ENCODE measurements around the gene PARM1.

The PARM1 gene

GRCh38 chr4:74996996-74997395 is 64.1 kb downstream of the PARM1 start:
- no peak for DNase-seq

GRCh38 chr4:74997948-74998729 is 65.2 kb downstream of the PARM1 start:
- no peak for DNase-seq

GRCh38 chr4:74999714-75000309 is 66.9 kb downstream of the PARM1 start:
- no peak for DNase-seq

GRCh38 chr4:75001871-75002270 is 69.0 kb downstream of the PARM1 start:
- DNase-seq, result no peak

- DNase-seq, result no peak
Measured at GRCh38 chr4:75002381-75002780, 69.5 kb downstream of the PARM1 start.

GRCh38 chr4:75003979-75004378 is 71.1 kb downstream of the PARM1 start:
- no peak for DNase-seq

GRCh38 chr4:75004755-75005668 is 72.1 kb downstream of the PARM1 start:
- no peak for DNase-seq

GRCh38 chr4:75005727-75006126 is 72.8 kb downstream of the PARM1 start:
- DNase-seq, result no peak

GRCh38 chr4:75007891-75008290 is 75.0 kb downstream of the PARM1 start:
- DNase-seq, result no peak

- no peak for DNase-seq
Measured at GRCh38 chr4:75009138-75009537, 76.2 kb downstream of the PARM1 start.

- no peak for DNase-seq
Measured at GRCh38 chr4:75011131-75011795, 78.3 kb downstream of the PARM1 start.

GRCh38 chr4:75015627-75016026 is 82.7 kb downstream of the PARM1 start:
- DNase-seq, result no peak

- no peak for DNase-seq
Measured at GRCh38 chr4:75016472-75016871, 83.6 kb downstream of the PARM1 start.

- no peak for DNase-seq
Measured at GRCh38 chr4:75018811-75019479, 86.0 kb downstream of the PARM1 start.

- no peak for DNase-seq
Measured at GRCh38 chr4:75025431-75025830, 92.5 kb downstream of the PARM1 start.

- DNase-seq, result no peak
Measured at GRCh38 chr4:75028196-75028854, 95.4 kb downstream of the PARM1 start.

GRCh38 chr4:75030028-75030427 is 97.1 kb downstream of the PARM1 start:
- DNase-seq, result no peak

GRCh38 chr4:75030649-75031235 is 97.8 kb downstream of the PARM1 start:
- no peak for DNase-seq

GRCh38 chr4:75031775-75032174 is 98.9 kb downstream of the PARM1 start:
- no peak for DNase-seq

- no peak for DNase-seq
Measured at GRCh38 chr4:75034523-75034922, 101.6 kb downstream of the PARM1 start.

- DNase-seq, result no peak
Measured at GRCh38 chr4:75035321-75035720, 102.4 kb downstream of the PARM1 start.

Measured in cortex of kidney (tissue), 1 donor.